A549 (cell line): ENCODE data around the gene TSKS. TPM values are rescaled to one million over a fixed set of nuclear protein-coding genes. Genes with fewer than 3 reads are reported as not detected.
A peak's percentile ranks its signal among the peaks of the same experiment; 100 is the strongest.

ENCODE experiments used
- ATAC-seq, 2 experiments: fragments of 200-7000 bp in 1 of 2; fragments of >200 bp in 1 of 2; cut with Nextera tagmentation in 1 of 2; cut with Tn5 transposase in 1 of 2; 3 replicates each; pipeline versions ENCODE4 v1.8.0 to v1.9.1; 2018 to 2020; ENCODE audit warnings: mild to moderate bottlenecking in 1 of 2, moderate library complexity in 1 of 2
- CTCF ChIA-PET: fragments of 300-600 bp; sonication (Branson Sonifier 250); formaldehyde crosslinking; extraction: SDS; loops from one replicate; lab custom pipeline; 2021; ENCODE audit warnings: antibody characterized with exemption, inconsistent platforms; lab: Yijun Ruan, JAX
- POLR2A ChIA-PET: fragments of 350-600 bp; formaldehyde crosslinking; extraction: SDS; loops from one replicate; lab custom pipeline; 2021; ENCODE audit warnings: antibody characterized with exemption, inconsistent platforms; lab: Yijun Ruan, JAX
- DNase-seq, 2 experiments: peaks; one replicate each; pipeline versions ENCODE4 v3.0.0 to v3.0.0-alpha.2; 2011 to 2016; ENCODE audit warnings: low read depth in 1 of 2, low spot score in 1 of 2
- FAIRE-seq: peaks from 2 replicates; lab custom pipeline; 2011; peaks lifted over from hg19 to GRCh38; lab: Jason Lieb, UNC
- H3K27ac ChIP-seq, 2 experiments: fragments of >200 bp; sonication (Bioruptor Twin); formaldehyde crosslinking; 3 replicates each; pipeline ENCODE4 v1.5.1; 2016 to 2017
- H3K4me1 ChIP-seq: fragments of >200 bp; sonication (Bioruptor Twin); formaldehyde crosslinking; 3 replicates; pipeline ENCODE4 v1.6.1; 2016
- H3K4me2 ChIP-seq: fragments of >200 bp; sonication (Bioruptor Twin); formaldehyde crosslinking; 3 replicates; pipeline ENCODE4 v1.6.1; 2016
- H3K4me3 ChIP-seq: fragments of >200 bp; sonication (Bioruptor Twin); formaldehyde crosslinking; 3 replicates; pipeline ENCODE4 v1.5.1; 2016
- H3K9me3 ChIP-seq: fragments of >200 bp; sonication (Bioruptor Twin); formaldehyde crosslinking; 3 replicates; pipeline ENCODE4 v1.6.1; 2016
- BHLHE40 ChIP-seq: IDR thresholded peaks from 2 replicates; pipeline ENCODE4 v1.6.1; 2012; ENCODE audit warnings: low read depth, low read length, inconsistent platforms
- CBX8 ChIP-seq: fragments of 200-600 bp; sonication (generic); IDR thresholded peaks from 2 replicates; pipeline ENCODE4 v1.6.1; 2016
- CEBPB ChIP-seq, 2 experiments: fragments of >200 bp in 1 of 2; sonication (Bioruptor Twin) in 1 of 2; formaldehyde crosslinking in 1 of 2; IDR thresholded peaks; 2 replicates each; pipeline ENCODE4 v1.6.1; 2012 to 2016
- CHD2 ChIP-seq: fragments of 150-350 bp; IDR thresholded peaks from 2 replicates; pipeline ENCODE4 v1.6.1; 2014; ENCODE audit warnings: low read length; ENCODE audit not compliant: partially characterized antibody
- CHD4 ChIP-seq: fragments of 200-600 bp; sonication (generic); IDR thresholded peaks from 2 replicates; pipeline ENCODE4 v1.6.1; 2016; ENCODE audit warnings: antibody characterized with exemption, mild to moderate bottlenecking, borderline replicate concordance
- HMGXB4 ChIP-seq: fragments of 250-450 bp; sonication (Bioruptor Pico); IDR thresholded peaks from 2 replicates; pipeline ENCODE4 v1.5.0; 2021; ENCODE audit warnings: mild to moderate bottlenecking, moderate library complexity, borderline replicate concordance
- MAFK ChIP-seq: fragments of 450-650 bp; IDR thresholded peaks from 2 replicates; pipeline ENCODE4 v1.6.1; 2014; ENCODE audit not compliant: partially characterized antibody
- MYC ChIP-seq: IDR thresholded peaks from 2 replicates; pipeline ENCODE4 v1.6.1; 2012; ENCODE audit warnings: mild to moderate bottlenecking, inconsistent platforms, low read length, improper control_type of control experiment, borderline replicate concordance
- PBX3 ChIP-seq: IDR thresholded peaks from 2 replicates; pipeline ENCODE4 v1.6.1; 2012
- POLR2AphosphoS2 ChIP-seq: conservative IDR thresholded peaks from 2 replicates; pipeline ENCODE4 v1.6.1; 2012; ENCODE audit warnings: low read length, improper control_type of control experiment, inconsistent platforms
- SREBF2 ChIP-seq: fragments of 450-650 bp; IDR thresholded peaks from 2 replicates; pipeline ENCODE4 v1.6.1; 2014; ENCODE audit warnings: mild to moderate bottlenecking, moderate library complexity
- USF2 ChIP-seq: fragments of 450-650 bp; IDR thresholded peaks from 2 replicates; pipeline ENCODE4 v1.6.1; 2014; ENCODE audit warnings: antibody characterized with exemption
- ZC3H11A ChIP-seq: fragments of 450-650 bp; IDR thresholded peaks from 2 replicates; pipeline ENCODE4 v1.6.1; 2014; ENCODE audit warnings: antibody characterized with exemption, mild to moderate bottlenecking
- WGBS: methylation state at CpG from one replicate; pipeline ENCODE4 v1.1.6; 2017; ENCODE audit errors: missing lambda C conversion rate; 5-methylcytosine and 5-hydroxymethylcytosine counted together
- polyA plus RNA-seq, 4 experiments: library from polyadenylated mRNA; depleted of rRNA in 3 of 4; stranded (reverse); fragments of >200 nt; fragmentation: RNase III in 1 of 4; extraction: RNeasy Plus Mini Kit Qiagen cat#74134 plus additional on column Dnase treatment in 1 of 4; gene quantifications; 2 replicates in 3 of 4; 3 replicates in 1 of 4; pipeline ENCODE4 v1.2.3, GENCODE V29; 2011 to 2017
- TF ChIP-seq, protein P1 (sequence below): fragments of 200-600 bp; sonication (generic); IDR thresholded peaks from 2 replicates; pipeline ENCODE4 v1.6.1; 2016; ENCODE audit warnings: antibody characterized with exemption, mild to moderate bottlenecking, moderate library complexity

Gene TSKS
- polyA plus RNA-seq, 2 of the 4 experiments (the other 2 are of a cell fraction) = not detected

DNA sequence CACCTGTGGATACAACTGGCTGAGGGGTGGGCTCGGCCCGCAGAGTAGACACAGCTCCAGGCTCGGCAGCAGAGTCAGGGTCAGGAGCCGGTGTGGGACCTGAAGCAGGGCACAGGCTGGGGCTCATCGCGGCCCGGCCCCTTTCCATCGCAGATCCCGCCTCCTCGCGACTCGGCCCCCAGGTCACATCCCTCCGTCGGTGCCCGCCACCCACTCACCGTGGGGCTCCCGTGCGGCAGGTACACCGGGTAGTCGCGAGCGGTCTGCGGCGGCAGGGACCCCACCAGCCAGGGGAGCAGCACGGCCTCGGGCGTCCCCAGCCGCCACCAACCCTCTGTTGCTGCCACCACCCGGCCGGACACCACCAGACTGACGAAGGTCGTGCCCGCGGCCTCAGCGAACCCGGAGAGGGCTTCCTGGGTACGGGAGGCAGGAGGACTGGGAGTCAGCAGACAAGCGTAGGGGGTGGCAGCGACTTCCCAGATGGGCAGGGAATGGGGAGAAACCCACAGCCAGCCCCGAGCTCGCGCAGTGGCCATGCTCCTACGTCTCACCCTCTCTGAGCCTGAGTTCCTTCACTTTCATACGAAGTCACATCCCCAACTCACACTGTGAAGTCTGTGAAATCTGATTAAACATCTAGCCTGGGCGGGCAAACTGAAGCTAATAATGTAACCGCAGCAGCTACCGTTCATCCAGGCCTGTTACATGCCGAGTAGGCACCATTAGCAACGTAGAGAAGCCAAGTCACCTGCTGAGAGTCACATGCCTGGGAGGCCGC lies 46.2 kb upstream of the TSKS start (continued):
- TF ChIP-seq ZC3H11A = no peak
- TF ChIP-seq USF2 = 0 out of 2 replicates have a peak, but pooled peaks have one; percentile 15
- TF ChIP-seq CBX8 = no peak
- TF ChIP-seq, all 56 proteins: peak for 6

- TF ChIP-seq PBX3 (0 out of 2 replicates have a peak, but pooled peaks have one; percentile 31), CHD2 (no peak)
- DNase-seq = peak; percentile 87 to 88
- no peak for FAIRE-seq
- ATAC-seq = peak; percentile 35 to 46
- 30% methylated on average over 22 of the region's 31 CpGs for WGBS
- Histone ChIP-seq H3K4me3 (peak overlapping the region; percentile 62), H3K4me2 (peak overlapping the region; percentile 92), H3K9me3 (no peaks in the 10 kb centered on the region), H3K4me1 (peaks cover 16% of the 10 kb centered on the region), H3K27ac (peak overlapping the region; percentile 58 to 72)
- ChIA-PET CTCF (interaction anchor here (1.0 to 1.2 kb wide), 2 partner anchors 36 to 128 kb away, joined by 3 read pairs; no protein-coding TSS in a partner anchor), POLR2A (no interaction called here)
Measured at GRCh38 chr19:49808711-49809159, 45.6 kb upstream of the TSKS start.

DNA sequence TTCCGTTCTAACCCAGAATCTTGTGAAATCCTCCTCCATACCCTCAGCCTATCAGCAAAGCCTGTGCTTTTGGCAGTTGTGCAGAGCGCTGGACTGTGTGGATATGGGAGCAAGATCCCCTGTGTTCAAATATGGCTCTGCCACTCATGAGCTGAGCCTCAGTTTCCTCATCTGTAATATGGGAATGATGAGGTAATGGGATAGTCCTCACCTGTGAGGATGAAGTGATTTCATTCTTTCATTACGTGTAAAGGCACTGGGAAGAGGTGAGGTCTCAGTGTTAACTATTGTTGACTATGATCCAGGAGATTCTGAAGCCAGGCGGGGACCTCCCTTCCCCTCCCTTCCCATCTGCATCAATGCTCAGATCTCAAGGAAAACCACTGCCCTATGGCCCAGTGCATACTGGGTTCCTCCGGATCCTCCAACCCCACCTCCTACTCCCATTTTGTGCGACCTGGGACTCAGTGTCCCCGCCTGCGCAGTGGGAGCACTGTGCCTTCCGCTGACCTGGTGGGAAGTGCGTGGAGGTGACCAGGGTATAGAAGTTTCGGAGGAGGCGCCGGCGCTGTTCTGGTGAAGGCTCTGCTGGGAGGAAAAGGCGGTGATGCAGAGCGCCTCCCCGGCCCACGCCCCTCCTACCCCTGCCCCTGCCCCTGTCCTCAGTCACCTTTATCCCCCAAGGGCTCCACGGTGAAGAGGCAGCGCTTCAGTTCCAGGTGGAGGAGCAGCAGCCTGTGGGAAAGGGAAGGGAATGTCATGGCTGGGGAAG lies 45.0 kb upstream of the TSKS start:
- Histone ChIP-seq H3K4me1 (peaks cover 15% of the 10 kb centered on the region), H3K27ac (peak overlapping the region in 1 of 2 experiments; percentile 72; a peak in 1 of 6 replicates), H3K4me2 (peak overlapping the region; percentile 92)
- 90% methylated on average over 20 of the region's 20 CpGs for WGBS
- CTCF ChIA-PET = interaction anchor here (0.8 to 1.1 kb wide), 4 partner anchors 90 to 261 kb away, joined by 3 to 4 read pairs (median 4); no protein-coding TSS in a partner anchor
- no peak for FAIRE-seq
- TF ChIP-seq POLR2AphosphoS2 (peak; percentile 32; the same call in 1 of the 2 replicates), CHD4 (no peak)
- TF ChIP-seq, all 56 proteins: peak for 1
- no peak for DNase-seq
- POLR2A ChIA-PET = no interaction called here
- peak in 1 of 2 experiments; percentile 6; a peak in 1 of 6 replicates for ATAC-seq
- Histone ChIP-seq H3K9me3 (no peaks in the 10 kb centered on the region), H3K4me3 (peak overlapping the region; percentile 62; the same call in 1 of the 3 replicates)

- H3K4me1 ChIP-seq = peaks cover 9% of the 10 kb centered on the region
- WGBS = 85% methylated on average over 18 of the region's 18 CpGs
- POLR2A ChIA-PET = interaction anchor here (1.0 kb wide), 1 partner anchor 123 kb away, joined by 4 read pairs; no protein-coding TSS in a partner anchor
- no peak for ATAC-seq
- 0 out of 2 replicates have a peak, but pooled peaks have one; percentile 15 for TF ChIP-seq POLR2AphosphoS2
- TF ChIP-seq BHLHE40 = no peak
- TF ChIP-seq, all 56 proteins: peak for 1
- DNase-seq (no peak), FAIRE-seq (no peak)
- Histone ChIP-seq H3K4me3 (no peak overlapping the region), H3K9me3 (no peaks in the 10 kb centered on the region), H3K27ac (no peak overlapping the region), H3K4me2 (no peak overlapping the region)
- CTCF ChIA-PET = interaction anchor here (0.8 to 1.1 kb wide), 4 partner anchors 89 to 260 kb away, joined by 3 to 4 read pairs (median 4); no protein-coding TSS in a partner anchor
Measured at GRCh38 chr19:49807058-49807903, 44.2 kb upstream of the TSKS start.

DNA sequence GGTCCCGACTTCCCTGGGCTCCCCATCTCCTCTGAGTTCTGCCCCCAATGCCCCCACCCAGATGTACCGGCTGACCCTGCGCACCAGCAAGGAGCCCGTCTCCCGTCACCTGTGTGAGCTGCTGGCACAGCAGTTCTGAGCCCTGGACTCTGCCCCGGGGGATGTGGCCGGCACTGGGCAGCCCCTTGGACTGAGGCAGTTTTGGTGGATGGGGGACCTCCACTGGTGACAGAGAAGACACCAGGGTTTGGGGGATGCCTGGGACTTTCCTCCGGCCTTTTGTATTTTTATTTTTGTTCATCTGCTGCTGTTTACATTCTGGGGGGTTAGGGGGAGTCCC lies 43.5 kb upstream of the TSKS start:
- ChIA-PET CTCF (no interaction called here), POLR2A (interaction anchor here (1.0 kb wide), 1 partner anchor 123 kb away, joined by 4 read pairs; no protein-coding TSS in a partner anchor)
- FAIRE-seq = no peak
- WGBS = 91% methylated on average over 8 of the region's 8 CpGs
- Histone ChIP-seq H3K9me3 (no peaks in the 10 kb centered on the region), H3K4me2 (no peak overlapping the region), H3K4me1 (peaks cover 14% of the 10 kb centered on the region), H3K4me3 (no peak overlapping the region), H3K27ac (no peak overlapping the region)
- no peak for TF ChIP-seq SREBF2
- TF ChIP-seq MYC = no peak
- TF ChIP-seq, protein P1, sequence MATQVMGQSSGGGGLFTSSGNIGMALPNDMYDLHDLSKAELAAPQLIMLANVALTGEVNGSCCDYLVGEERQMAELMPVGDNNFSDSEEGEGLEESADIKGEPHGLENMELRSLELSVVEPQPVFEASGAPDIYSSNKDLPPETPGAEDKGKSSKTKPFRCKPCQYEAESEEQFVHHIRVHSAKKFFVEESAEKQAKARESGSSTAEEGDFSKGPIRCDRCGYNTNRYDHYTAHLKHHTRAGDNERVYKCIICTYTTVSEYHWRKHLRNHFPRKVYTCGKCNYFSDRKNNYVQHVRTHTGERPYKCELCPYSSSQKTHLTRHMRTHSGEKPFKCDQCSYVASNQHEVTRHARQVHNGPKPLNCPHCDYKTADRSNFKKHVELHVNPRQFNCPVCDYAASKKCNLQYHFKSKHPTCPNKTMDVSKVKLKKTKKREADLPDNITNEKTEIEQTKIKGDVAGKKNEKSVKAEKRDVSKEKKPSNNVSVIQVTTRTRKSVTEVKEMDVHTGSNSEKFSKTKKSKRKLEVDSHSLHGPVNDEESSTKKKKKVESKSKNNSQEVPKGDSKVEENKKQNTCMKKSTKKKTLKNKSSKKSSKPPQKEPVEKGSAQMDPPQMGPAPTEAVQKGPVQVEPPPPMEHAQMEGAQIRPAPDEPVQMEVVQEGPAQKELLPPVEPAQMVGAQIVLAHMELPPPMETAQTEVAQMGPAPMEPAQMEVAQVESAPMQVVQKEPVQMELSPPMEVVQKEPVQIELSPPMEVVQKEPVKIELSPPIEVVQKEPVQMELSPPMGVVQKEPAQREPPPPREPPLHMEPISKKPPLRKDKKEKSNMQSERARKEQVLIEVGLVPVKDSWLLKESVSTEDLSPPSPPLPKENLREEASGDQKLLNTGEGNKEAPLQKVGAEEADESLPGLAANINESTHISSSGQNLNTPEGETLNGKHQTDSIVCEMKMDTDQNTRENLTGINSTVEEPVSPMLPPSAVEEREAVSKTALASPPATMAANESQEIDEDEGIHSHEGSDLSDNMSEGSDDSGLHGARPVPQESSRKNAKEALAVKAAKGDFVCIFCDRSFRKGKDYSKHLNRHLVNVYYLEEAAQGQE = no peak
- TF ChIP-seq MAFK = no peak
- TF ChIP-seq CEBPB (IDR thresholded peaks at IDR 0.05) = no peak
- TF ChIP-seq HMGXB4 (CRISPR knock-in tag) = no peak
- no peak for ATAC-seq
- DNase-seq = no peak
